Calu3 (cell line): ENCODE measurements around the gene RGS9BP. TPM values are rescaled to one million over a fixed set of nuclear protein-coding genes. Genes with fewer than 3 reads are reported as not detected.
"Not testable (repeated sequence)": the region's sequence is repeated elsewhere in the genome, so short reads cannot be mapped to it uniquely, and the experiment has no call there.

Experiments
- BruUV-seq: library from RNA; stranded (reverse); fragments of 400-500 nt; replicated peaks from 2 replicates; lab custom pipeline; 2021; lab: Mats Ljungman, UMichigan
- CTCF ChIA-PET: fragments of 300-600 bp; sonication (Branson Sonifier 250); formaldehyde crosslinking; loops from one replicate; lab custom pipeline; 2022; ENCODE audit warnings: antibody characterized with exemption; lab: Charles Lee
- DNase-seq: peaks from one replicate; pipeline ENCODE4 v3.0.0; 2022
- H3K27ac Mint-ChIP-seq: one replicate; pipeline ENCODE4 v1.8.0; 2022; ENCODE audit warnings: mixed read lengths; ENCODE audit not compliant: unreplicated experiment
- H3K27me3 Mint-ChIP-seq: one replicate; pipeline ENCODE4 v1.8.0; 2022; ENCODE audit warnings: mixed read lengths; ENCODE audit not compliant: unreplicated experiment
- H3K36me3 Mint-ChIP-seq: one replicate; pipeline ENCODE4 v1.8.0; 2022; ENCODE audit warnings: mild to moderate bottlenecking, moderate library complexity, mixed read lengths; ENCODE audit not compliant: insufficient read depth, unreplicated experiment
- H3K4me1 Mint-ChIP-seq: one replicate; pipeline ENCODE4 v1.8.0; 2022; ENCODE audit warnings: mild to moderate bottlenecking, low read depth, mixed read lengths; ENCODE audit not compliant: unreplicated experiment
- H3K4me3 Mint-ChIP-seq: one replicate; pipeline ENCODE4 v1.8.0; 2022; ENCODE audit warnings: mild to moderate bottlenecking, low read depth, moderate library complexity, mixed read lengths; ENCODE audit not compliant: unreplicated experiment
- H3K9me3 Mint-ChIP-seq: one replicate; pipeline ENCODE4 v1.8.0; 2022; ENCODE audit warnings: low read depth, mixed read lengths; ENCODE audit not compliant: unreplicated experiment
- intact Hi-C: fragments of 100-400 bp; cut with micrococcal nuclease; formaldehyde crosslinking; loops from one replicate; pipeline ENCODE4 v1.10.0; 2022; ENCODE audit not compliant: unreplicated experiment
- total RNA-seq: library from RNA; stranded (reverse); gene quantifications from 2 replicates; pipeline ENCODE4 v1.2.3, GENCODE V29; 2022
- TF ChIP-seq, protein P1 (sequence below): fragments of 200-600 bp; IDR thresholded peaks from one replicate; pipeline ENCODE4 v1.8.0; 2022; ENCODE audit warnings: antibody characterized with exemption; ENCODE audit not compliant: unreplicated experiment

The RGS9BP gene
- total RNA-seq, 1 experiment from 2014 or later = 0.28 TPM

DNA sequence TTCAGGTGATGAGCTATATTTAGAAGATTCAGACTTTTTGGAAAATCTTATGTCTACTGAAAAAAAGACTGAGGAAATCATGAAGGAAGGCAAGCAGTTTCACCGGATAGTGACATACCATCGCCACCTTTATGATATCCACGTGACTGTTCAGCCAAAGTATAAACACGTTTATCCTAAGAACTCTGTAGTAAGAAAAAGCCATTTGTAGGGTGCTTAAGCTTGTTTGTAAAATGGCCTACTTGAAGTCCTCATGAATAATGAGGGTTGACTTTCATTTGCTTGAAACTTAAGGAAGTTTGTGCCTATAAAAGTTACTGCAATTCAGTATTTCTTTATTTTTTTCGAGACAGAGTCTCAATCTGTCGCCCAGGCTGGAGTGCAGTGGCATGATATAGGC, 36.1 kb downstream of the RGS9BP start:
- intact Hi-C loops = no loop called here
- no peaks in the 10 kb centered on the region for H3K27me3 Mint-ChIP-seq

DNA sequence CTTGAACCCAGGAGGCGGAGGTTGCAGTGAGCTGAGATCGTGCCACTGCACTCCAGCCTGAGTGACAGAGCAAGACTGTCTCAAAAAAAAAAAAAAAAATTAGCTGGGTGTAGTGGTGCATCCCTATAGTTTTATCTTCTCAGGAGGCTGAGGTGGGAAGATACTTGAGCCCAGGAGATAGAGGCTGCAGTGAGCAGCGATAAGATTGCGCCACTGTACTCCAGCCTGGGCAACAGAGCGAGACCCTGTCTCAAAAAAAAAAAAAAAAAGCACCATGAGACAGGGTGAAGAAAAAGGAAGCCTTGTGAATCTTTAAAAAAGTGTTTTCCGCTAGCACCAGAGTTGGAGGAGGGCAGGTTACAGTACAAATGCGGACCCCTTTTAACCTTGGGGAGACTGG, 40.6 kb downstream of the RGS9BP start:
- peaks cover 11% of the 10 kb centered on the region for H3K36me3 Mint-ChIP-seq
- H3K4me3 Mint-ChIP-seq, H3K4me1 Mint-ChIP-seq, intact Hi-C loops, DNase-seq, BruUV-seq, H3K27me3 Mint-ChIP-seq, H3K27ac Mint-ChIP-seq, H3K9me3 Mint-ChIP-seq, CTCF ChIA-PET: not testable (repeated sequence)

More for the DNA sequence above, 36.1 kb downstream of the RGS9BP start:
- CTCF ChIA-PET = interaction anchor here (0.7 kb wide), 1 partner anchor 61 kb away, joined by 3 read pairs; no protein-coding TSS in a partner anchor
- Mint-ChIP-seq H3K9me3 (no peaks in the 10 kb centered on the region), H3K4me3 (no peak overlapping the region), H3K36me3 (peaks cover 24% of the 10 kb centered on the region), H3K27ac (no peak overlapping the region), H3K4me1 (no peaks in the 10 kb centered on the region)
- no peak for DNase-seq
- TF ChIP-seq, protein P1, sequence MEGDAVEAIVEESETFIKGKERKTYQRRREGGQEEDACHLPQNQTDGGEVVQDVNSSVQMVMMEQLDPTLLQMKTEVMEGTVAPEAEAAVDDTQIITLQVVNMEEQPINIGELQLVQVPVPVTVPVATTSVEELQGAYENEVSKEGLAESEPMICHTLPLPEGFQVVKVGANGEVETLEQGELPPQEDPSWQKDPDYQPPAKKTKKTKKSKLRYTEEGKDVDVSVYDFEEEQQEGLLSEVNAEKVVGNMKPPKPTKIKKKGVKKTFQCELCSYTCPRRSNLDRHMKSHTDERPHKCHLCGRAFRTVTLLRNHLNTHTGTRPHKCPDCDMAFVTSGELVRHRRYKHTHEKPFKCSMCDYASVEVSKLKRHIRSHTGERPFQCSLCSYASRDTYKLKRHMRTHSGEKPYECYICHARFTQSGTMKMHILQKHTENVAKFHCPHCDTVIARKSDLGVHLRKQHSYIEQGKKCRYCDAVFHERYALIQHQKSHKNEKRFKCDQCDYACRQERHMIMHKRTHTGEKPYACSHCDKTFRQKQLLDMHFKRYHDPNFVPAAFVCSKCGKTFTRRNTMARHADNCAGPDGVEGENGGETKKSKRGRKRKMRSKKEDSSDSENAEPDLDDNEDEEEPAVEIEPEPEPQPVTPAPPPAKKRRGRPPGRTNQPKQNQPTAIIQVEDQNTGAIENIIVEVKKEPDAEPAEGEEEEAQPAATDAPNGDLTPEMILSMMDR = no peak
- BruUV-seq = no TSS peak

- Mint-ChIP-seq H3K27ac (no peak overlapping the region), H3K4me1 (peaks cover 9% of the 10 kb centered on the region), H3K36me3 (peaks cover 4% of the 10 kb centered on the region), H3K27me3 (no peaks in the 10 kb centered on the region), H3K9me3 (no peaks in the 10 kb centered on the region), H3K4me3 (no peak overlapping the region)
- intact Hi-C loops = no loop called here
- TF ChIP-seq, protein P1 = no peak
- BruUV-seq = no TSS peak
- DNase-seq = no peak
- CTCF ChIA-PET = interaction anchor here (0.6 kb wide), 2 partner anchors 295 to 363 kb away, joined by 3 to 5 read pairs; no protein-coding TSS in a partner anchor
These were observed 41.8 kb downstream of the RGS9BP start for GRCh38 chr19:32717496-32717895.

- Mint-ChIP-seq H3K27me3 (no peaks in the 10 kb centered on the region), H3K27ac (no peak overlapping the region), H3K9me3 (no peaks in the 10 kb centered on the region), H3K4me1 (peaks cover 9% of the 10 kb centered on the region), H3K36me3 (no peaks in the 10 kb centered on the region), H3K4me3 (no peak overlapping the region)
- intact Hi-C loops = no loop called here
- BruUV-seq = no TSS peak
- CTCF ChIA-PET = interaction anchor here (0.5 kb wide), 1 partner anchor 10 kb away, joined by 3 read pairs; no protein-coding TSS in a partner anchor
- no peak for DNase-seq
- TF ChIP-seq, protein P1 = no peak
These were observed 42.6 kb downstream of the RGS9BP start for GRCh38 chr19:32718286-32718685.

GRCh38 chr19:32719611-32720059, 44.0 kb downstream of the RGS9BP start, which contains the start of gene TDRD12:
Gene TDRD12 (plus strand): TSS chr19:32719767. CDS start chr19:32720073, 306 bp downstream.
- H3K4me1 Mint-ChIP-seq = peaks cover 9% of the 10 kb centered on the region
- no peaks in the 10 kb centered on the region for H3K36me3 Mint-ChIP-seq
- H3K27ac Mint-ChIP-seq = no peak within 1 kb of the TSS
- BruUV-seq = no TSS peak
- CTCF ChIA-PET = no interaction called here
- no peaks in the 10 kb centered on the region for H3K27me3 Mint-ChIP-seq
- no peak within 1 kb of the TSS for H3K4me3 Mint-ChIP-seq
- no peaks in the 10 kb centered on the region for H3K9me3 Mint-ChIP-seq
- intact Hi-C loops = no loop called here
- TF ChIP-seq, protein P1 = no peak
- DNase-seq = no peak
